PC-9 (cell line): ENCODE data around the gene POMT2. TPM values are rescaled to one million over a fixed set of nuclear protein-coding genes. Genes with fewer than 3 reads are reported as not detected.

Source experiments
- BruUV-seq: library from RNA; stranded (reverse); fragments of 400-500 nt; replicated peaks from 2 replicates; lab custom pipeline; 2021; lab: Mats Ljungman, UMichigan
- CTCF ChIA-PET: fragments of 300-600 bp; sonication (Branson Sonifier 250); formaldehyde crosslinking; loops from one replicate; lab custom pipeline; 2022; ENCODE audit warnings: antibody characterized with exemption; lab: Charles Lee
- POLR2A ChIA-PET: fragments of 300-600 bp; sonication (Branson Sonifier 250); formaldehyde crosslinking; loops from one replicate; lab custom pipeline; 2022; ENCODE audit warnings: antibody characterized with exemption; ENCODE audit not compliant: unreplicated experiment; lab: Charles Lee
- DNase-seq, 2 experiments: peaks; one replicate each; pipeline versions ENCODE4 v3.0.0 to v3.0.0-alpha.2; 2015 to 2022; ENCODE audit warnings: mixed read lengths in 1 of 2
- H2AFZ ChIP-seq: fragments of 200-600 bp; sonication (generic); 2 replicates; pipeline ENCODE4 v1.8.1; 2017; ENCODE audit warnings: antibody characterized with exemption
- H3F3A ChIP-seq: fragments of 200-600 bp; sonication (generic); 2 replicates; pipeline ENCODE4 v1.8.1; 2017; ENCODE audit warnings: antibody characterized with exemption, mild to moderate bottlenecking, low read depth; ENCODE audit not compliant: insufficient read depth
- H3K27ac ChIP-seq: fragments of 200-600 bp; sonication (generic); 2 replicates; pipeline ENCODE4 v1.6.1; 2016; ENCODE audit warnings: mixed run types
- H3K27me3 ChIP-seq: fragments of 200-600 bp; sonication (generic); 2 replicates; pipeline ENCODE4 v1.6.1; 2016; ENCODE audit warnings: low read depth, mixed run types; ENCODE audit not compliant: insufficient read depth
- H3K36me3 ChIP-seq: fragments of 200-600 bp; sonication (generic); 2 replicates; pipeline ENCODE4 v1.6.1; 2016; ENCODE audit warnings: low read depth, mixed run types
- H3K4me1 ChIP-seq: fragments of 200-600 bp; sonication (generic); replicated peaks from 2 replicates; pipeline ENCODE4 v1.6.1; 2016; ENCODE audit warnings: mixed run types; ENCODE audit not compliant: insufficient read depth
- H3K4me2 ChIP-seq: fragments of 200-600 bp; sonication (generic); 2 replicates; pipeline ENCODE4 v1.6.1; 2017; ENCODE audit warnings: mixed run types
- H3K4me3 ChIP-seq: fragments of 200-600 bp; sonication (generic); 2 replicates; pipeline ENCODE4 v1.6.1; 2016; ENCODE audit warnings: mixed run types
- H3K79me2 ChIP-seq: fragments of 200-600 bp; sonication (generic); 2 replicates; pipeline ENCODE4 v1.6.1; 2017; ENCODE audit warnings: low read depth, mixed run types
- H3K9me2 ChIP-seq: fragments of 200-600 bp; sonication (generic); 2 replicates; pipeline ENCODE4 v1.8.1; 2017; ENCODE audit warnings: mild to moderate bottlenecking; ENCODE audit not compliant: insufficient read depth
- H3K9me3 ChIP-seq: fragments of 200-600 bp; sonication (generic); 2 replicates; pipeline ENCODE4 v1.8.1; 2016; ENCODE audit warnings: low read depth; ENCODE audit not compliant: insufficient read depth
- H4K20me1 ChIP-seq: fragments of 200-600 bp; sonication (generic); 2 replicates; pipeline ENCODE4 v1.8.1; 2017; ENCODE audit not compliant: insufficient read depth
- CTCF ChIP-seq: fragments of 200-600 bp; sonication (generic); conservative IDR thresholded peaks from 2 replicates; pipeline ENCODE4 v1.6.1; 2017; ENCODE audit warnings: mixed run types, antibody characterized with exemption, mild to moderate bottlenecking, moderate library complexity
- EZH2 ChIP-seq: fragments of 200-600 bp; sonication (generic); IDR thresholded peaks from 2 replicates; pipeline ENCODE4 v1.8.0; 2017; ENCODE audit warnings: antibody characterized with exemption, low read depth
- intact Hi-C: fragments of 100-400 bp; cut with micrococcal nuclease; formaldehyde crosslinking; loops from one replicate; pipeline ENCODE4 v1.10.0; 2022; ENCODE audit not compliant: unreplicated experiment
- total RNA-seq: library from RNA; stranded (reverse); gene quantifications from 2 replicates; pipeline ENCODE4 v1.2.3, GENCODE V29; 2021

Gene POMT2
- total RNA-seq, 1 experiment from 2014 or later = 96.5 TPM

DNA sequence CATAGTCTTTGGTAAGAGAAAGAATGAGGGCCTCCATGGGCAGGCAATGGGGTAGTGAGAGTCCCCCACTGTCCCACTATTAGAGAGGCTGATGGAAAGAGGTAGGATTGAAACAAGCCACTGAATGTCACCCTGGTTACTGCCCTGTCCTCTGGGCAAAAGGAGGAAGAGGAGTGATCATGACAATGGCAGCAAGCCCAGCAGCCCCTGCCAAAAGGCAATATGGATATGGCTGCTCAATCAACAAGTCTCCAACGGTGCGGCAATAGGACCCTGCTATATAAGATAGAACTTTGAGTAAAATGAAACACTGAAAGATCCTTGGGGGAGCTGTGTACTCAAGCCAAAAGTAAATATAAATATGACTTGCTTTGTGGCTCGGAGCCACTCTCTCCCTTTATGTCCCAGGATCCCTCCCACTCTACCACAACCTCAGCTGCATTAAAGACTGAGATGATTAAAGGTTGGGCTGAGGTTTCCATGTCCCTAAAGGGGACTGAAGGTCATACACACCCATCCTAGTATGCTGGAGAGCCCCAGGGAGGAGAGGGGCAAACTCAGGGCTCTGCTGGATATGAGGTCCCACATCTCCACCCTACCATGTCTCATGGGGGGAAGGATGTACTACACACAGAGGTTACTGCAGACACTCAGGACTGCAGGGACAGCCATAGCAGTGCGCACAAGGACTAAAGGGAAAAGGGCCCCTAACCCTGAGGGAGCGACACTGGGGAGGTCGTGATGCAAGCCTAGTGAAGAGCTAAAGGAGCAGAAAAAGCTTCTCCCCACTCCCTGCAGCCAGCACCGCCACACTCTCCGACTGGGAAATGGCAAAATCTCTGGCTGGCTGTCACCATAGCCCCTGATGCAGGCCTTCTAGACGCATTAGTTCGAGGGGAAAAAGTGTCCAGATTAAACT lies 5.9 kb downstream of the POMT2 start:
- Histone ChIP-seq H2AFZ (no peak overlapping the region), H3K4me2 (no peak overlapping the region), H4K20me1 (peaks cover 46% of the 10 kb centered on the region), H3K27me3 (no peaks in the 10 kb centered on the region), H3K4me1 (peaks cover 9% of the 10 kb centered on the region), H3K4me3 (no peak overlapping the region), H3K79me2 (peaks cover 57% of the 10 kb centered on the region), H3K9me3 (no peaks in the 10 kb centered on the region), H3K36me3 (no peaks in the 10 kb centered on the region), H3K27ac (no peak overlapping the region), H3K9me2 (no peaks in the 10 kb centered on the region), H3F3A (peaks cover 6% of the 10 kb centered on the region; the same call in 1 of the 2 replicates)
- CTCF ChIA-PET = interaction anchor here (0.5 to 3.6 kb wide), 10 partner anchors 8 to 719 kb away, joined by 3 to 62 read pairs (median 8); partner anchors contain the start of genes SAMD15 and TMED8
- no peak for DNase-seq
- intact Hi-C loops = loop anchor here (5.0 kb wide), 1 partner anchor 238 kb away; no protein-coding TSS in a partner anchor
- BruUV-seq = no TSS peak
- TF ChIP-seq CTCF (no peak), EZH2 (no peak)
- POLR2A ChIA-PET = no interaction called here

DNA sequence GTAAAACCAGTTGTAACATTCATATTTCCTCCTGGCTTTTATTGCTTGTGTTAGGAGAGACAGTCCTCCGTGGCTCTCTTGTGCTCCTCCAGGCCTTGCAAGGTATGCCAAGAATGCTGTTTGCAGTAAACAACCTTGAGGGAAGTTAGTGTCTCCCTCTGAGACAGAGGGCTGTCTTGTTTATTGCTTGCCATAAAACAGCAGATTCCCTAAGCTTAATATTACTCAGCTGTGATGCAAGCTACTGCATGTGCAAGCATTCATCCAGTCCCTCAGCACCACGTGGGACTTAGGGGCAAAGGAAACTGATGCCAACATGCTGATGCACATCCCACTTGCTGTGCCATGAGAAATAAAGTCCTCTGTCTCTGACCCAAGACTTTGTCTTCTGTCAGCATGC lies 6.6 kb downstream of the POMT2 start:
- Histone ChIP-seq H3K27ac (no peak overlapping the region), H3K27me3 (no peaks in the 10 kb centered on the region), H3K4me2 (no peak overlapping the region), H2AFZ (no peak overlapping the region), H3K4me1 (peaks cover 1% of the 10 kb centered on the region; the same call in 1 of the 2 replicates), H3K79me2 (peaks cover 50% of the 10 kb centered on the region), H3K9me3 (no peaks in the 10 kb centered on the region), H3F3A (peaks cover 6% of the 10 kb centered on the region; the same call in 1 of the 2 replicates), H3K9me2 (no peaks in the 10 kb centered on the region), H3K36me3 (no peaks in the 10 kb centered on the region), H4K20me1 (peaks cover 38% of the 10 kb centered on the region), H3K4me3 (no peak overlapping the region)
- no TSS peak for BruUV-seq
- TF ChIP-seq EZH2 (no peak), CTCF (0 out of 2 replicates have a peak, but pooled peaks have one; percentile 9)
- intact Hi-C loops = no loop called here
- ChIA-PET POLR2A (no interaction called here), CTCF (interaction anchor here (3.6 kb wide), 1 partner anchor 162 kb away, joined by 62 read pairs; no protein-coding TSS in a partner anchor)
- DNase-seq = peak in 1 of 2 experiments; percentile 83

- Histone ChIP-seq H3K79me2 (peaks cover 43% of the 10 kb centered on the region), H3K9me3 (no peaks in the 10 kb centered on the region), H3K36me3 (no peaks in the 10 kb centered on the region), H3K4me3 (no peak overlapping the region), H3K27ac (no peak overlapping the region), H3K27me3 (no peaks in the 10 kb centered on the region), H3K9me2 (no peaks in the 10 kb centered on the region), H3K4me1 (no peaks in the 10 kb centered on the region; the same call in 1 of the 2 replicates), H3K4me2 (no peak overlapping the region), H3F3A (peaks cover 6% of the 10 kb centered on the region; the same call in 1 of the 2 replicates), H2AFZ (no peak overlapping the region), H4K20me1 (peaks cover 34% of the 10 kb centered on the region)
- DNase-seq = no peak
- ChIA-PET POLR2A (no interaction called here), CTCF (interaction anchor here (3.6 kb wide), 1 partner anchor 161 kb away, joined by 62 read pairs; no protein-coding TSS in a partner anchor)
- intact Hi-C loops = no loop called here
- BruUV-seq = no TSS peak
- TF ChIP-seq EZH2 (no peak), CTCF (no peak)
These were observed 7.3 kb downstream of the POMT2 start for GRCh38 chr14:77313371-77313770.
